A673 (cell line): ENCODE data around the gene CDK11B. TPM values are rescaled to one million over a fixed set of nuclear protein-coding genes. Genes with fewer than 3 reads are reported as not detected.
A peak's percentile ranks its signal among the peaks of the same experiment; 100 is the strongest.
"Not testable (repeated sequence)": the region's sequence is repeated elsewhere in the genome, so short reads cannot be mapped to it uniquely, and the experiment has no call there.

Experiments used
- BruUV-seq: library from RNA; stranded (reverse); fragments of 400-500 nt; replicated peaks from 2 replicates; lab custom pipeline; 2021; lab: Mats Ljungman, UMichigan
- CTCF ChIA-PET: fragments of 300-600 bp; sonication (Branson Sonifier 250); formaldehyde crosslinking; loops from one replicate; lab custom pipeline; 2022; ENCODE audit warnings: antibody characterized with exemption; lab: Charles Lee
- POLR2A ChIA-PET: fragments of 300-600 bp; sonication (Branson Sonifier 250); formaldehyde crosslinking; loops from one replicate; lab custom pipeline; 2022; ENCODE audit warnings: antibody characterized with exemption; ENCODE audit not compliant: low non-redundant PET; lab: Charles Lee
- DNase-seq: peaks from one replicate; pipeline ENCODE4 v3.0.0-alpha.2; 2015; ENCODE audit warnings: low spot score
- H3K27ac ChIP-seq: fragments of 200-600 bp; sonication (generic); 2 replicates; pipeline ENCODE4 v1.5.1; 2016; ENCODE audit warnings: mixed run types, low read depth, mild to moderate bottlenecking, mixed read lengths, antibody characterized with exemption, low read length; ENCODE audit not compliant: poor library complexity, severe bottlenecking
- H3K27me3 ChIP-seq: fragments of 200-600 bp; sonication (generic); replicated peaks from 2 replicates; pipeline ENCODE4 v1.6.1; 2017; ENCODE audit warnings: mixed run types, low read depth, mild to moderate bottlenecking, mixed read lengths, antibody characterized with exemption, low read length; ENCODE audit not compliant: insufficient read depth, poor library complexity
- H3K36me3 ChIP-seq: fragments of 200-600 bp; sonication (generic); 2 replicates; pipeline ENCODE4 v1.6.1; 2016; ENCODE audit warnings: mixed run types, mild to moderate bottlenecking, mixed read lengths, antibody characterized with exemption, low read length; ENCODE audit not compliant: insufficient read depth, poor library complexity, severe bottlenecking
- H3K4me1 ChIP-seq: fragments of 200-600 bp; sonication (generic); 2 replicates; pipeline ENCODE4 v1.6.1; 2017; ENCODE audit warnings: mixed run types, mild to moderate bottlenecking, mixed read lengths, antibody characterized with exemption, low read length; ENCODE audit not compliant: insufficient read depth, poor library complexity, severe bottlenecking
- H3K4me3 ChIP-seq: fragments of 200-600 bp; sonication (generic); 2 replicates; pipeline ENCODE4 v1.5.1; 2016; ENCODE audit warnings: low read depth, mixed run types, mild to moderate bottlenecking, mixed read lengths, low read length; ENCODE audit not compliant: poor library complexity, severe bottlenecking
- H3K9me3 ChIP-seq: fragments of 200-600 bp; sonication (generic); 2 replicates; pipeline ENCODE4 v1.6.1; 2016; ENCODE audit warnings: mixed run types, low read depth, mild to moderate bottlenecking, mixed read lengths, antibody characterized with exemption, low read length; ENCODE audit not compliant: poor library complexity, severe bottlenecking
- intact Hi-C: fragments of 100-400 bp; cut with micrococcal nuclease; formaldehyde crosslinking; loops from one replicate; pipeline ENCODE4 v1.10.0; 2022; ENCODE audit not compliant: unreplicated experiment
- total RNA-seq: library from RNA; stranded (reverse); gene quantifications from 2 replicates; pipeline ENCODE4 v1.2.3, GENCODE V29; 2021

CDK11B gene
- total RNA-seq, 1 experiment from 2014 or later: 38.1 TPM

- H3K9me3 ChIP-seq, H3K27ac ChIP-seq, DNase-seq, H3K27me3 ChIP-seq, POLR2A ChIA-PET, H3K4me1 ChIP-seq, H3K36me3 ChIP-seq, BruUV-seq, H3K4me3 ChIP-seq, CTCF ChIA-PET: not testable (repeated sequence)
- intact Hi-C loops: loop anchor here (10.0 kb wide), 1 partner anchor 48 kb away; no protein-coding TSS in a partner anchor
Measured at GRCh38 chr1:1696431-1697357, 37.9 kb upstream of the CDK11B start.

DNA sequence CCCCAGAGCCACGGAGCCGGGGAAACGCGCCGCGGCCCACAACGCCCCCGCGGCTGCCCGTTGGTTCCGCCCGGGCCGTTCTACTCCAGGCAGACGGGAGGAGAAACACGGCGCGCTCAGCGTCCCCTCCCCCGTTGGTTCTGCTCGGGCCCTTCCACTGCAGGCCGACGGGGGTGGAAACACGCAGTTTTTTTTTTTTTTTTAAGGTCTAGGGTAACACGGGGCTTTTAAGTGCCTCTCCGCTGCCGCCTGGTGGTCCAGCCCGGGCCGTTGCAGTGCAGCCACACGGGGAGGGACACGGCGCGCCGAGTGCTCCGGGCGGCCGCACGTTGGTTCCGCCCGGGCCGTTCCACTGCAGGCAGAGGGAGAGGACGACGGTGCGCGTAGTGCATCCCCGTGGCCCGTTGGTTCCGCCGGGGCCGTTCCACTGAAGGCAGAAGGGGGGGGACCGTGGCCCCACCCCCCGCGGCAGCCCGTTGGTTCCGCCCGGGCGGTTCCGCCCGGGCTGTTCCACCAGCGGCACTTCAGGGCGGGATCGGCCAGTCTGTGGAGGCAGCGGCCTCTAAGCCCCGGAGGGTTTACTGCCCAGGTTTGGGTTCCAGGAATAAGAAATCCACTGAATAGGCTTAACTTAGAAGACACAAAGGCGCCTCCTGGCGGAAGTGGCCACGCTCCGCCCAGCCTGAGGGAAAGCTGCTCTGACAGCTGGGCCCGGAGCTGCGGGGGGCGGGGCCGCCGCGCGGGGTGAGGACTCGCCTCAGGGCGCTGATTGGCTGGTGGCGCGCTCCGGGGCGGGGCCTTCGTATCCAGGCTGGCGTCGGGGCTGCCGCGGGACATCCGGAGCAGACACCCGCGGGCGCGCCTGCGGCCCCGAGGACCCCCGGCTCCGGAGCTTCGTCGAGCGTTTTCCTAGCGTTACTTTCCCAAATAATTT is 34.2 kb upstream of the CDK11B start, which contains the start of gene SLC35E2B:
SLC35E2B (minus strand) TSS at position 82 of the 934 bp plus-strand sequence. CDS start 16,096 bp downstream, outside the sequence.
- H3K27ac ChIP-seq: peak within 1 kb of the TSS; percentile 93
- H3K36me3 ChIP-seq, H3K9me3 ChIP-seq, H3K27me3 ChIP-seq, BruUV-seq, H3K4me1 ChIP-seq, CTCF ChIA-PET, POLR2A ChIA-PET: not testable (repeated sequence)
- intact Hi-C loops: loop anchor here (10.0 kb wide), 1 partner anchor 52 kb away; no protein-coding TSS in a partner anchor
- peak; percentile 87 for DNase-seq
- H3K4me3 ChIP-seq: peak within 1 kb of the TSS; percentile 46

DNA sequence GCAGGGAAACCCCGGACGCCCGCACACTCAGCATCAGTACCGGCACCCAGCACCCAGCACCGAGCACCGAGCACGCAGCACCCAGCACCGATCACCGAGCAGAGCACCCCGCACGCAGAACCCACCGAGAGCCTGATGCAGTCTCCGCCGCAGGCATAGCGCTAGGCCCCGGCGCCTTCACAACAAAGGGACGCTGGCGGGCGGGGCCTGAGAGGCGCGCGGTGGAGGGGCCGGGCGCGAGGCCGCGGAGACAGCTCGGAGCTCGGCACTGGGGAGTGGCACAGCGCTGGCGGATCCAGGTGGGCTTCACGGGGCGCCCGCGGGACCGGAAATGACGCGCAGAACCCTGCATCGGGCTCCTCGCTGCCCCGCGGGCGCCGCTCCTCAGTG is 33.5 kb upstream of the CDK11B start:
- H3K36me3 ChIP-seq, H3K27me3 ChIP-seq, BruUV-seq, CTCF ChIA-PET, H3K4me1 ChIP-seq, H3K9me3 ChIP-seq, POLR2A ChIA-PET: not testable (repeated sequence)
- H3K27ac ChIP-seq: peak overlapping the region; percentile 93
- intact Hi-C loops: loop anchor here (10.0 kb wide), 1 partner anchor 52 kb away; no protein-coding TSS in a partner anchor
- H3K4me3 ChIP-seq: peak overlapping the region; percentile 46
- peak; percentile 70 for DNase-seq

DNA sequence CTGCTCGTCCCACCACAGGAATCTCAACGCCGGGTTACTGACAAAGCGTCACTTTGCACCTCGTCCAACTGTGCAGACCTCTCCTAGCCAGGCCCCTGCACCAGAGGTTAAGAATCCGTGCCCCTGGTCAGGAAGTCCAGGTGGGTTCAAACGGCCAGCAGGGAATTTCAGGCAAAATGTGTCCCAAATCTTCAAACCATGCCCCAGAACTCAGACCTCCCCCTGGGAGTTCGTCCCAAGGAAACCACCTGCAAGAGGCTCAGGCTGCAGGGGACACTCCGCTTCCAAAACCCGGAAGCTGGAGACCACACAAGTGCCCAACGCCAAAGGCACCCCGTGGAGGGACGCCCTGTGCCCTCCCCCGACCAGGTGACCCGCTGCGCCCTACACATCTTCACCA is 32.6 kb upstream of the CDK11B start:
- BruUV-seq, H3K27me3 ChIP-seq, DNase-seq, H3K27ac ChIP-seq, H3K4me1 ChIP-seq, H3K9me3 ChIP-seq, POLR2A ChIA-PET, H3K36me3 ChIP-seq, CTCF ChIA-PET: not testable (repeated sequence)
- H3K4me3 ChIP-seq: peak overlapping the region; percentile 33
- intact Hi-C loops: loop anchor here (10.0 kb wide), 1 partner anchor 53 kb away; no protein-coding TSS in a partner anchor

DNA sequence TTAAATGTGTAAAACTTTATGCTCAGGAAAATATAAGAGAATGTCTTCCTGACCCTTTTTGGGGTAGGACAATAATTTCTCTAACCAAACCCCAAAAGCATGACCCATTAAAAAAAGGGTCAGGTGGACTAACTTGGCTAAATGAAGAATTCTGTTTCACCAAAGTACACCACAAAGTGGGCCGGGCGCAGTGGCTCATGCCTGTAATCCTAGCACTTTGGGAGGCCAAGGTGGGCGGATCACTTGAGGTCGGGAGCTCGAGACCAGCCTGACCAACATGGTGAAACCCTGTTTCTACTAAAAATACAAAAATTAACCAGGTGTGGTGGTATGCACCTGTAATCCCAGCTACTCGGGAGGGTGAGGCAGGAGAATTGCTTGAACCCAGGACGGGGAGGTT is 30.7 kb upstream of the CDK11B start:
- H3K4me1 ChIP-seq, CTCF ChIA-PET, POLR2A ChIA-PET, H3K27me3 ChIP-seq, H3K27ac ChIP-seq, intact Hi-C loops, H3K9me3 ChIP-seq, DNase-seq, H3K4me3 ChIP-seq, H3K36me3 ChIP-seq, BruUV-seq: not testable (repeated sequence)
